Neural cell (in vitro differentiated cells): ENCODE measurements around the gene SLIT3.

ENCODE experiments used
- EP300 ChIP-seq: fragments of 450-650 bp; conservative IDR thresholded peaks from 2 replicates; pipeline ENCODE4 v1.6.1; 2014; ENCODE audit warnings: antibody characterized with exemption, mild to moderate bottlenecking, moderate library complexity; ENCODE audit not compliant: poor library complexity, severe bottlenecking
- EZH2 ChIP-seq: fragments of 200-600, 300-800 bp; shearing (Covaris generic), sonication (generic); IDR thresholded peaks from 2 replicates; pipeline ENCODE4 v1.6.1; 2014; ENCODE audit warnings: antibody characterized with exemption, low read length, borderline replicate concordance, mild to moderate bottlenecking; ENCODE audit not compliant: insufficient read depth, poor library complexity, severe bottlenecking
- TAF1 ChIP-seq: IDR thresholded peaks from 2 replicates; pipeline ENCODE4 v1.6.1; 2012; ENCODE audit warnings: low read depth
- TF ChIP-seq, protein P1 (sequence below): fragments of 450-650 bp; IDR thresholded peaks from 2 replicates; pipeline ENCODE4 v1.5.1; 2014; ENCODE audit warnings: antibody characterized with exemption, mild to moderate bottlenecking, moderate library complexity; ENCODE audit not compliant: poor library complexity, severe bottlenecking

DNA sequence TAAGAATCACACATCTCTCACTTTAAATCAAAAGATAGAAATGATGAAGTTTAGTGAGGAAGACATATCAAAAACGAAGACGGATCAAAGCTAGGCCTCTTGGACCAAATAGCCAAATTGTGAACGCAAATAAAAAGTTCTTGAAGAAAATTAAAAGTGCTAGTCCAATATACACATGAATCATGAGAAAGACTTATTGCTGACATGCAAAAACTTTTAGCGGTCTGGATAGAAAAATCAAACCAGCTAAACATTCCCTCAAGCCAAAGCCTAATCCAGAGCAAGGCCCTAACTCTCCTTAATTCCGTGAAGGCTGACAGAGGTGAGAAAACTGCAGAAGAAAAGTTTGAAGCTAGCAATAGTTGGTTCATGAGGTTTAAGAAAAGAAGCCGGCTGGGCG is 557.3 kb downstream of the SLIT3 start:
- TF ChIP-seq, protein P1, sequence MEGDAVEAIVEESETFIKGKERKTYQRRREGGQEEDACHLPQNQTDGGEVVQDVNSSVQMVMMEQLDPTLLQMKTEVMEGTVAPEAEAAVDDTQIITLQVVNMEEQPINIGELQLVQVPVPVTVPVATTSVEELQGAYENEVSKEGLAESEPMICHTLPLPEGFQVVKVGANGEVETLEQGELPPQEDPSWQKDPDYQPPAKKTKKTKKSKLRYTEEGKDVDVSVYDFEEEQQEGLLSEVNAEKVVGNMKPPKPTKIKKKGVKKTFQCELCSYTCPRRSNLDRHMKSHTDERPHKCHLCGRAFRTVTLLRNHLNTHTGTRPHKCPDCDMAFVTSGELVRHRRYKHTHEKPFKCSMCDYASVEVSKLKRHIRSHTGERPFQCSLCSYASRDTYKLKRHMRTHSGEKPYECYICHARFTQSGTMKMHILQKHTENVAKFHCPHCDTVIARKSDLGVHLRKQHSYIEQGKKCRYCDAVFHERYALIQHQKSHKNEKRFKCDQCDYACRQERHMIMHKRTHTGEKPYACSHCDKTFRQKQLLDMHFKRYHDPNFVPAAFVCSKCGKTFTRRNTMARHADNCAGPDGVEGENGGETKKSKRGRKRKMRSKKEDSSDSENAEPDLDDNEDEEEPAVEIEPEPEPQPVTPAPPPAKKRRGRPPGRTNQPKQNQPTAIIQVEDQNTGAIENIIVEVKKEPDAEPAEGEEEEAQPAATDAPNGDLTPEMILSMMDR: no peak
- TF ChIP-seq EP300 (no peak), TAF1 (no peak), EZH2 (no peak)
